NCI-H2029 (cell line): Measurements from ENCODE around the gene IL26.

Experiments used
- DNase-seq: peaks from one replicate; lab custom pipeline; 2025; lab: John Stamatoyannopoulos, UW

The IL26 gene

GRCh38 chr12:68156636-68157035 is 69.0 kb downstream of the IL26 start:
- DNase-seq = no peak

GRCh38 chr12:68154779-68155178 is 70.8 kb downstream of the IL26 start:
- peak; percentile 46 for DNase-seq
